HCT116 (cell line): ENCODE data around the gene SYNDIG1.

Source experiments
- CTCF ChIP-seq, 3 experiments: fragments of 200-600 bp in 1 of 3; sonication (generic) in 1 of 3; IDR thresholded peaks in 2 of 3; conservative IDR thresholded peaks in 1 of 3; 2 replicates each; pipeline ENCODE4 v1.5.1; 2012 to 2017; ENCODE audit warnings: low read depth in 2 of 3, low read length in 2 of 3, antibody characterized with exemption in 1 of 3, borderline replicate concordance in 1 of 3, control low read depth in 1 of 3, mild to moderate bottlenecking in 1 of 3, mixed read lengths in 1 of 3, mixed run types in 1 of 3, moderate library complexity in 1 of 3; ENCODE audit not compliant: insufficient read depth in 1 of 3
- EZH2 ChIP-seq: fragments of 200-600 bp; sonication (generic); IDR thresholded peaks from 2 replicates; pipeline ENCODE4 v1.6.1; 2017; ENCODE audit warnings: antibody characterized with exemption, mixed run types
- EZH2phosphoT487 ChIP-seq: fragments of 200-600 bp; IDR thresholded peaks from 2 replicates; pipeline ENCODE4 v1.6.1; 2018; ENCODE audit warnings: antibody characterized with exemption, borderline replicate concordance
- JUND ChIP-seq: IDR thresholded peaks from 2 replicates; pipeline ENCODE4 v1.6.1; 2012
- POLR2A ChIP-seq: IDR thresholded peaks from 2 replicates; pipeline ENCODE4 v1.7.0; 2011; ENCODE audit warnings: borderline replicate concordance; ENCODE audit not compliant: insufficient read depth, insufficient read length; ENCODE audit errors: extremely low read depth
- RAD21 ChIP-seq: IDR thresholded peaks from 2 replicates; pipeline ENCODE4 v1.6.1; 2012; ENCODE audit warnings: low read depth, mild to moderate bottlenecking
- SP1 ChIP-seq: IDR thresholded peaks from 2 replicates; pipeline ENCODE4 v1.6.1; 2012; ENCODE audit warnings: low read depth

GRCh38 chr20:24584078-24584477, 114.6 kb downstream of the SYNDIG1 start:
- TF ChIP-seq RAD21, result no peak
- no peak for TF ChIP-seq CTCF (IDR thresholded peaks at IDR 0.05 in 2 of 3, conservative IDR thresholded peaks at IDR 0.05 in 1 of 3; ENCODE audit: borderline replicate concordance in 1 of 3, insufficient read depth in 1 of 3, low read depth in 2 of 3, low read length in 2 of 3)
- no peak for TF ChIP-seq EZH2phosphoT487
- TF ChIP-seq EZH2, result no peak
- no peak for TF ChIP-seq POLR2A
- no peak for TF ChIP-seq SP1
- no peak for TF ChIP-seq JUND
